HepG2 (cell line): ENCODE results near the gene DELE1. TPM values are rescaled to one million over a fixed set of nuclear protein-coding genes. Genes with fewer than 3 reads are reported as not detected.

Source experiments
- BCL6 ChIP-seq: IDR thresholded peaks from 2 replicates; pipeline ENCODE4 v1.6.1; 2016; ENCODE audit warnings: missing genetic modification reagents, missing compliant biosample characterization
- BHLHE40 ChIP-seq: IDR thresholded peaks from 2 replicates; pipeline ENCODE4 v1.6.1; 2011; ENCODE audit warnings: low read length, improper control_type of control experiment
- BRD4 ChIP-seq: sonication (generic); formaldehyde crosslinking; IDR thresholded peaks from 2 replicates; pipeline ENCODE4 v1.4.0; 2020; ENCODE audit warnings: missing genetic modification reagents
- MATR3 ChIP-seq: sonication (generic); formaldehyde crosslinking; IDR thresholded peaks from 2 replicates; pipeline ENCODE4 v1.4.0; 2020; ENCODE audit warnings: missing genetic modification reagents
- NCOA2 ChIP-seq: sonication (generic); formaldehyde crosslinking; IDR thresholded peaks from 2 replicates; pipeline ENCODE4 v1.8.0; 2022; ENCODE audit warnings: inconsistent platforms
- SIN3B ChIP-seq: fragments of 150-350 bp; IDR thresholded peaks from 2 replicates; pipeline ENCODE4 v1.6.1; 2014; ENCODE audit warnings: low read length
- SIX4 ChIP-seq: sonication (generic); formaldehyde crosslinking; IDR thresholded peaks from 2 replicates; pipeline ENCODE4 v1.4.0; 2020; ENCODE audit warnings: missing genetic modification reagents
- SNAPC2 ChIP-seq: sonication (generic); formaldehyde crosslinking; IDR thresholded peaks from 2 replicates; pipeline ENCODE4 v1.8.1; 2022; ENCODE audit warnings: mild to moderate bottlenecking, missing genetic modification reagents
- TOPORS ChIP-seq: sonication (generic); formaldehyde crosslinking; IDR thresholded peaks from 2 replicates; pipeline ENCODE4 v1.8.0; 2023; ENCODE audit warnings: mild to moderate bottlenecking, missing genetic modification reagents
- ZMAT3 ChIP-seq: sonication (generic); formaldehyde crosslinking; conservative IDR thresholded peaks from 2 replicates; pipeline ENCODE4 v1.7.0; 2021; ENCODE audit warnings: missing genetic modification reagents
- ZNF12 ChIP-seq: sonication (generic); formaldehyde crosslinking; IDR thresholded peaks from 2 replicates; pipeline ENCODE4 v1.5.0; 2020; ENCODE audit warnings: missing genetic modification reagents
- ZNF331 ChIP-seq: sonication (generic); formaldehyde crosslinking; IDR thresholded peaks from 2 replicates; pipeline ENCODE4 v1.4.0; 2020; ENCODE audit warnings: missing genetic modification reagents
- ZNF382 ChIP-seq: sonication (generic); formaldehyde crosslinking; IDR thresholded peaks from 2 replicates; pipeline ENCODE4 v1.5.0; 2020; ENCODE audit warnings: missing genetic modification reagents, mild to moderate bottlenecking, borderline replicate concordance
- ZNF432 ChIP-seq: sonication (generic); formaldehyde crosslinking; IDR thresholded peaks from 2 replicates; pipeline ENCODE4 v1.5.0; 2020; ENCODE audit warnings: missing genetic modification reagents, mild to moderate bottlenecking, borderline replicate concordance
- ZNF547 ChIP-seq: sonication (generic); formaldehyde crosslinking; IDR thresholded peaks from 2 replicates; pipeline ENCODE4 v1.5.1; 2020; ENCODE audit warnings: mild to moderate bottlenecking, missing genetic modification reagents
- ZNF563 ChIP-seq: sonication (generic); formaldehyde crosslinking; IDR thresholded peaks from 2 replicates; pipeline ENCODE4 v1.8.0; 2022; ENCODE audit warnings: mild to moderate bottlenecking, moderate library complexity, missing genetic modification reagents
- ZNF564 ChIP-seq: sonication (generic); formaldehyde crosslinking; IDR thresholded peaks from 2 replicates; pipeline ENCODE4 v1.8.1; 2023; ENCODE audit warnings: mild to moderate bottlenecking, missing genetic modification reagents
- ZNF589 ChIP-seq: sonication (generic); formaldehyde crosslinking; conservative IDR thresholded peaks from 2 replicates; pipeline ENCODE4 v1.8.0; 2022; ENCODE audit warnings: mild to moderate bottlenecking, moderate library complexity, missing genetic modification reagents
- ZNF605 ChIP-seq: sonication (generic); formaldehyde crosslinking; IDR thresholded peaks from 2 replicates; pipeline ENCODE4 v1.8.0; 2022; ENCODE audit warnings: mild to moderate bottlenecking, missing genetic modification reagents
- ZSCAN21 ChIP-seq: sonication (generic); formaldehyde crosslinking; IDR thresholded peaks from 2 replicates; pipeline ENCODE4 v1.8.0; 2022; ENCODE audit warnings: mild to moderate bottlenecking, missing genetic modification reagents, moderate library complexity, borderline replicate concordance
- polyA plus RNA-seq, 8 experiments: library from polyadenylated mRNA; depleted of rRNA in 3 of 8; stranded (reverse) in 7 of 8; unstranded in 1 of 8; fragments of >200 nt; fragmentation: Illumina TruSeq in 4 of 8; extraction: Trizol in 4 of 8; gene quantifications; 2 replicates each; pipeline versions ENCODE4 v1.2.1 to v1.2.3, GENCODE V29; 2011 to 2016; ENCODE audit warnings: low read depth in 4 of 8, missing spikeins in 1 of 8, mixed read lengths in 1 of 8; ENCODE audit not compliant: insufficient read depth in 1 of 8
- total RNA-seq, 5 experiments: library from RNA; depleted of rRNA; stranded (reverse); fragments of >200 nt; fragmentation: Illumina TruSeq; extraction: Trizol; gene quantifications; 2 replicates each; pipeline ENCODE4 v1.2.3, GENCODE V29; 2016; ENCODE audit warnings: low read depth in 1 of 5
- TF ChIP-seq, protein P1 (sequence below): sonication (generic); formaldehyde crosslinking; IDR thresholded peaks from 2 replicates; pipeline ENCODE4 v1.5.1; 2020; ENCODE audit warnings: mild to moderate bottlenecking, missing genetic modification reagents, moderate library complexity
- TF ChIP-seq, protein P2 (sequence below): IDR thresholded peaks from 2 replicates; pipeline ENCODE4 v1.6.1; 2016; ENCODE audit warnings: mild to moderate bottlenecking
- TF ChIP-seq, protein P3 (sequence below): IDR thresholded peaks from 2 replicates; pipeline ENCODE4 v1.6.1; 2016; ENCODE audit warnings: missing genetic modification reagents, missing compliant biosample characterization
- TF ChIP-seq, protein P4 (sequence below): sonication (generic); formaldehyde crosslinking; IDR thresholded peaks from 2 replicates; pipeline ENCODE4 v1.4.0; 2020; ENCODE audit warnings: missing genetic modification reagents
- TF ChIP-seq, protein P5 (sequence below): sonication (generic); formaldehyde crosslinking; IDR thresholded peaks from 2 replicates; pipeline ENCODE4 v1.8.0; 2022; ENCODE audit warnings: mild to moderate bottlenecking, missing genetic modification reagents, moderate library complexity

DELE1 gene
- total and polyA plus RNA-seq, 2 of the 13 experiments (the other 11 are each of a cell fraction or from before 2014, with no cell fraction given), result 57.5 to 90.3 TPM

DNA sequence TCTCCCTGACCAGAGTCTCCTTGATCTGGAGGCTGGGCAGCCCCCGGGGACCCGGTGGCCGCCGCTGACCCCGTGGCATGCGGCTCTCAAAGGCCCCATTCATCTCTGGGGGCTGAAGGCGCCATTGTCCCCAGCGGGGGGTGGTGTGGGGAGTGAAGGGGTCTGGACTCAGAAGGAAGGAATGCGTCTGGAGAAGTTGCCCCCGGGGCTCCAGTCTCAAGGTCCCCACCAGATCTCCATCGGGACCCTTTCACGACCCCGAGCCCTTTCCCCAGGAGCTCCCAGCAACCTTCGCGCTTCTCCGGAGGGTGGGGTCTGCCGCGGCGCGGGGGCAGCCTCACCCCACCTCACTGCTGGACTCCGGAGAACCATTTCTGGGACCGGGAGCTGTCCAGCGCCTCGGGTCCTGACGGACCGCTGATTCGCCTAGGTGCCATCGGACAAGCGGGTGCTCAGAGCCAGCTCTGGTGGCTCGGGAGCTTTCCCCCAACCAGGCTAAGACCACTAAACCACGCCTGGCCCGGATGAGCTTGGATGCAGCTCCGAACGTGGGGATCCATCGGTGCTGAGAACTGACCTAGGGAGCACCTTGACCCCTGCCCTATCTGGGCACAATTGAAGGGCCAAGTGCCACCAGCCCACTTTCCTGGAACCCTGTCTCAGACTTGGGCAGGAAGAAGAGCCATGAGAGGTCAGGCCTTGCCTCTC is 40.3 kb upstream of the DELE1 start (continued):
- TF ChIP-seq, protein P1, sequence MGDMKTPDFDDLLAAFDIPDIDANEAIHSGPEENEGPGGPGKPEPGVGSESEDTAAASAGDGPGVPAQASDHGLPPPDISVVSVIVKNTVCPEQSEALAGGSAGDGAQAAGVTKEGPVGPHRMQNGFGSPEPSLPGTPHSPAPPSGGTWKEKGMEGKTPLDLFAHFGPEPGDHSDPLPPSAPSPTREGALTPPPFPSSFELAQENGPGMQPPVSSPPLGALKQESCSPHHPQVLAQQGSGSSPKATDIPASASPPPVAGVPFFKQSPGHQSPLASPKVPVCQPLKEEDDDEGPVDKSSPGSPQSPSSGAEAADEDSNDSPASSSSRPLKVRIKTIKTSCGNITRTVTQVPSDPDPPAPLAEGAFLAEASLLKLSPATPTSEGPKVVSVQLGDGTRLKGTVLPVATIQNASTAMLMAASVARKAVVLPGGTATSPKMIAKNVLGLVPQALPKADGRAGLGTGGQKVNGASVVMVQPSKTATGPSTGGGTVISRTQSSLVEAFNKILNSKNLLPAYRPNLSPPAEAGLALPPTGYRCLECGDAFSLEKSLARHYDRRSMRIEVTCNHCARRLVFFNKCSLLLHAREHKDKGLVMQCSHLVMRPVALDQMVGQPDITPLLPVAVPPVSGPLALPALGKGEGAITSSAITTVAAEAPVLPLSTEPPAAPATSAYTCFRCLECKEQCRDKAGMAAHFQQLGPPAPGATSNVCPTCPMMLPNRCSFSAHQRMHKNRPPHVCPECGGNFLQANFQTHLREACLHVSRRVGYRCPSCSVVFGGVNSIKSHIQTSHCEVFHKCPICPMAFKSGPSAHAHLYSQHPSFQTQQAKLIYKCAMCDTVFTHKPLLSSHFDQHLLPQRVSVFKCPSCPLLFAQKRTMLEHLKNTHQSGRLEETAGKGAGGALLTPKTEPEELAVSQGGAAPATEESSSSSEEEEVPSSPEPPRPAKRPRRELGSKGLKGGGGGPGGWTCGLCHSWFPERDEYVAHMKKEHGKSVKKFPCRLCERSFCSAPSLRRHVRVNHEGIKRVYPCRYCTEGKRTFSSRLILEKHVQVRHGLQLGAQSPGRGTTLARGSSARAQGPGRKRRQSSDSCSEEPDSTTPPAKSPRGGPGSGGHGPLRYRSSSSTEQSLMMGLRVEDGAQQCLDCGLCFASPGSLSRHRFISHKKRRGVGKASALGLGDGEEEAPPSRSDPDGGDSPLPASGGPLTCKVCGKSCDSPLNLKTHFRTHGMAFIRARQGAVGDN, result peak; percentile 32
- TF ChIP-seq ZNF605 (CRISPR knock-in tag) (no peak), BCL6 (no peak), ZNF382 (no peak), ZNF564 (0 out of 2 replicates have a peak, but pooled peaks have one; percentile 30), ZNF589 (CRISPR knock-in tag) (no peak), MATR3 (CRISPR knock-in tag) (no peak), ZNF432 (no peak), SIN3B (no peak), SNAPC2 (CRISPR knock-in tag) (no peak), NCOA2 (CRISPR knock-in tag) (no peak), ZMAT3 (CRISPR knock-in tag) (no peak), TOPORS (CRISPR knock-in tag) (no peak), ZNF331 (CRISPR knock-in tag) (no peak), ZSCAN21 (CRISPR knock-in tag) (peak; percentile 61; the same call in 1 of the 2 replicates), BHLHE40 (no peak), BRD4 (no peak), SIX4 (CRISPR knock-in tag) (no peak), ZNF563 (CRISPR knock-in tag) (0 out of 2 replicates have a peak, but pooled peaks have one; percentile 21), ZNF547 (CRISPR knock-in tag) (no peak), ZNF12 (CRISPR knock-in tag) (no peak)
- TF ChIP-seq, protein P2, sequence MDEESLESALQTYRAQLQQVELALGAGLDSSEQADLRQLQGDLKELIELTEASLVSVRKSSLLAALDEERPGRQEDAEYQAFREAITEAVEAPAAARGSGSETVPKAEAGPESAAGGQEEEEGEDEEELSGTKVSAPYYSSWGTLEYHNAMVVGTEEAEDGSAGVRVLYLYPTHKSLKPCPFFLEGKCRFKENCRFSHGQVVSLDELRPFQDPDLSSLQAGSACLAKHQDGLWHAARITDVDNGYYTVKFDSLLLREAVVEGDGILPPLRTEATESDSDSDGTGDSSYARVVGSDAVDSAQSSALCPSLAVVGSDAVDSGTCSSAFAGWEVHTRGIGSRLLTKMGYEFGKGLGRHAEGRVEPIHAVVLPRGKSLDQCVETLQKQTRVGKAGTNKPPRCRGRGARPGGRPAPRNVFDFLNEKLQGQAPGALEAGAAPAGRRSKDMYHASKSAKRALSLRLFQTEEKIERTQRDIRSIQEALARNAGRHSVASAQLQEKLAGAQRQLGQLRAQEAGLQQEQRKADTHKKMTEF (CRISPR knock-in tag), result no peak
- TF ChIP-seq, protein P3, sequence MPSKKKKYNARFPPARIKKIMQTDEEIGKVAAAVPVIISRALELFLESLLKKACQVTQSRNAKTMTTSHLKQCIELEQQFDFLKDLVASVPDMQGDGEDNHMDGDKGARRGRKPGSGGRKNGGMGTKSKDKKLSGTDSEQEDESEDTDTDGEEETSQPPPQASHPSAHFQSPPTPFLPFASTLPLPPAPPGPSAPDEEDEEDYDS (CRISPR knock-in tag), result no peak
- TF ChIP-seq, protein P4, sequence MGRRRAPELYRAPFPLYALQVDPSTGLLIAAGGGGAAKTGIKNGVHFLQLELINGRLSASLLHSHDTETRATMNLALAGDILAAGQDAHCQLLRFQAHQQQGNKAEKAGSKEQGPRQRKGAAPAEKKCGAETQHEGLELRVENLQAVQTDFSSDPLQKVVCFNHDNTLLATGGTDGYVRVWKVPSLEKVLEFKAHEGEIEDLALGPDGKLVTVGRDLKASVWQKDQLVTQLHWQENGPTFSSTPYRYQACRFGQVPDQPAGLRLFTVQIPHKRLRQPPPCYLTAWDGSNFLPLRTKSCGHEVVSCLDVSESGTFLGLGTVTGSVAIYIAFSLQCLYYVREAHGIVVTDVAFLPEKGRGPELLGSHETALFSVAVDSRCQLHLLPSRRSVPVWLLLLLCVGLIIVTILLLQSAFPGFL (CRISPR knock-in tag), result no peak
- TF ChIP-seq, protein P5, sequence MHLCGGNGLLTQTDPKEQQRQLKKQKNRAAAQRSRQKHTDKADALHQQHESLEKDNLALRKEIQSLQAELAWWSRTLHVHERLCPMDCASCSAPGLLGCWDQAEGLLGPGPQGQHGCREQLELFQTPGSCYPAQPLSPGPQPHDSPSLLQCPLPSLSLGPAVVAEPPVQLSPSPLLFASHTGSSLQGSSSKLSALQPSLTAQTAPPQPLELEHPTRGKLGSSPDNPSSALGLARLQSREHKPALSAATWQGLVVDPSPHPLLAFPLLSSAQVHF (CRISPR knock-in tag), result no peak
